GM12875 (cell line): ENCODE results near the gene TMEM205.

Source experiments
- H3K4me3 ChIP-seq: one replicate; pipeline ENCODE4 v1.5.1; 2011; ENCODE audit warnings: low read depth, low read length, control low read depth
- CTCF ChIP-seq: IDR thresholded peaks from 2 replicates; pipeline ENCODE4 v1.5.1; 2011; ENCODE audit warnings: low read depth, mild to moderate bottlenecking, control low read depth, inconsistent platforms, low read length, moderate library complexity, borderline replicate concordance; ENCODE audit not compliant: insufficient read depth

Gene TMEM205

GRCh38 chr19:11367528-11367927 is 21.5 kb upstream of the TMEM205 start:
- no peak overlapping the region for H3K4me3 ChIP-seq
- TF ChIP-seq CTCF = no peak

- TF ChIP-seq CTCF = no peak
- H3K4me3 ChIP-seq = no peak overlapping the region
These were observed 19.6 kb upstream of the TMEM205 start for GRCh38 chr19:11365557-11366117.

GRCh38 chr19:11364935-11365334 is 18.9 kb upstream of the TMEM205 start:
- TF ChIP-seq CTCF = no peak
- H3K4me3 ChIP-seq = no peak overlapping the region

- TF ChIP-seq CTCF = no peak
- no peak overlapping the region for H3K4me3 ChIP-seq
These were observed 18.3 kb upstream of the TMEM205 start for GRCh38 chr19:11364296-11364904.

- TF ChIP-seq CTCF = no peak
- H3K4me3 ChIP-seq = no peak overlapping the region
These were observed 17.8 kb upstream of the TMEM205 start for GRCh38 chr19:11363881-11364280.

GRCh38 chr19:11361771-11362731 is 16.0 kb upstream of the TMEM205 start:
- H3K4me3 ChIP-seq = no peak overlapping the region
- TF ChIP-seq CTCF = no peak
